NCI-H748 (cell line): ENCODE data around the gene SPACA4.

Source experiments
- DNase-seq: peaks from one replicate; lab custom pipeline; 2025; ENCODE audit not compliant: unreplicated experiment; lab: John Stamatoyannopoulos, UW

Gene SPACA4

DNA sequence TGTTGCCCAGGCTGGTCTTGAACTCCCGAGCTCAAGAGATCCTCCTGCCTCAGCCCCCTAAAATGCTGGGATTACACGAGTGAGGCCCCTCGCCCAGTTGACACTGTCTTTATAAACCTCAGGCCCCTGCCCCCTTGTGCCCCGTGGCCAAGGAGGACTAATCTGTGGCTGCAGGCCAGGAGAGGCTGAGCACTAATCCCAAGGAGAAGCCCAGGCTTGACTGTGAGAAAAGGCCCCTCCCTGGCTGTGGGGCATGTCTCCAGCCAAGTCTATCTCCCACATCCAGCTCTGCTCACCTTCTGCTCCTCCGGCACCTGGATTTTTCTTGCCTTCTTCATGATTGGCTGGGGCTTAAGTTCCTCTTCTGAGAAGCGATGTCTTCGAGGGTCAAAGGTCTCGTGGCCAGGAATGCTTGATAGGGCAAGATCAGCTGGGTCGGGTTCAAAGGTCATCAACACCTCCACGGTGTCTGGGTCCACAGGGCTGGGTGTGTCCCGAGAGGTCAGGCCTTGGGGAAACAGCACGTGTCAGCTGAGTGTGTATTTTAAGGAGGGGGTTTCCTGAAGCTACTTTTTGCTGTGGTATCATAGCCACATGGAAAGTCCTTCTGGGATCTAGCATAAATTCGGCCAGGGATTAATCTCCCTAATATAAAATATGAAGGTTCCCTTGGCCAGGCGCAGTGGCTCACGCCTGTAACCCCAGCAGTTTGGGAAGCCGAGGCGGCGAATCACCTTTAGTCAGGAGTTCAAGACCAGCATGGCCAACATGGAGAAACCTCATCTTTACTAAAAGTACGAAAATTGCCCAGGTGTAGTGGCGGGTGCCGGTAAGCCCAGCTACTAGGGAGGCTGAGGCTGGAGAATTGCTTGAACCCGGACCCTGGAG is 26.9 kb downstream of the SPACA4 start:
- no peak for DNase-seq

- no peak for DNase-seq
Observed at GRCh38 chr19:48634036-48634342, 27.4 kb downstream of the SPACA4 start.

- peak; percentile 99 for DNase-seq
Observed at GRCh38 chr19:48634424-48635262, 28.1 kb downstream of the SPACA4 start.

- peak; percentile 86 for DNase-seq
Observed at GRCh38 chr19:48635263-48635965, 28.9 kb downstream of the SPACA4 start.

DNA sequence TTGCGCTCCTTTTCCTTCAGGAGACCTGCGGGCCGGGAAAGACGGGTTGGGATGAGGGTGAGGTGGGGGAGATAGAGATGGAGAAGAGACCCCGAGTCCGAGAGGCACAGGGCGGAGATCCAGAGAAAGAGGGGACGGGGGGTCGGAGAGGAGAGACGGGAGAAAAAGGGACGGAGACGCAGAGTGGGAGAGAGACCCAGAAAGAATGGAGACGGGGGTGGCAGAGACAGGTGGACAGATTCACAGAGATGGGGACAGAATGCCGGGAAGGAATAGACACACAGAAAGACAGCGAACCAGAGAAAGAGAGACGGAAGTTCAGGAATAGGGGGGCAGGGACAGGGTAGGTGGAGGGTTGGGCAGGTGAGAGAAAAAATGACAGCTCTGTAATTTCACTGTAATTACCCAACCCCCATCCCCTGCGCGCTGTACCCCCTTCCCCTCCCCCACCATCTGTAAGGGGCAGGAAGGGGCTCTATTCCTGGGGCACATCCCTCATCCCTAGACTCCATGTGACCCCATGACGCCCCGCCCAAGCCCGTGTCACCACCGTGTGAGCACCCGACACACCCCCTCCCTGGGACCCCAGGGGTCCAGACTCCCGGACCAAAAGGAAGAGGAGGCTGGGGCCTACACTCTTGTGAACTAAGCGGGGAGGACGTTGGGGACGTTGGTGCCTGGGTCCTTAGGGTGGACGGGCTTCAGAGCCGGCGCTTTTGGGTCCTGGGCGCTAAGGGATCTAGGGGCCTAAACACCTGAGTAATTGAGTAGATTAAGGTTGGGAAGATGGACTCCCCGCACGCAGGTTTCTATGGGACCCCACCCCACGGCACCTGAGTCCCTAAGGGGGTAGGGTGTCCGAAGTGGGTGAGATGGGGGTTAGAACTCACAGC is 29.7 kb downstream of the SPACA4 start:
- DNase-seq = peak; percentile 63

DNA sequence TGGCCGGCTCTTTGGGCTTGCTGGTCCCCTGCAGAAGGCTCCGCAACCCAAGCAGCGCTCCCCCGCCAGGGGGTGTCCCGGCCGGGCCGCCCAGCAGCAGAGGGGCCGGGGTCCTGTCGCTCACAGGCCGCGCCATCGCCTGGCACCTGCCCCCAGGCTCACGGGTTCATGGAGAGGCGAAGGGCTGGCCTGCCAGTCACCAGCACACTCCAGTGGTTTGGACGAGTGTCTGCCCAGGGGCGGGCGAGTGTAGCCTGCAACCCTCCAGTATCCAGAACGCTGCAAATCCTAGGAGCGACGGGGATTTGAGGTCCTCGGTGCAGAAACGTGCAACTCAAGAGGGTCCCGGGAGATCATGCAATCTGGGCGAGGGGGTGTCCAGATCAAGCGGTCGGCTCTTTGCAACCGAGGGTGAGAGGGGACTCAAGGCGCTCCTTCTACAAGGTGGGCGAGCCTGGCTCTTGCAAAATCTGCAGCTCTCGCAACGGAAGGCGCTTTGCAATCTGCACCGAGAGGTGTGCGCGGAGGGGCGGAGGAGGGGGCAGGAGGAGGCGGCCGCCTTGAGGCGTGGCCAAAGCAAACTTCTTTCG is 30.4 kb downstream of the SPACA4 start, which contains the start of gene DBP:
Gene DBP, minus strand, starts transcription at position 521 of the 590 bp plus-strand sequence. Its CDS starts 385 bp downstream, at position 136.
- peak; percentile 87 for DNase-seq

- peak; percentile 100 for DNase-seq
Observed at GRCh38 chr19:48637449-48637947, 31.0 kb downstream of the SPACA4 start.

- peak; percentile 96 for DNase-seq
Observed at GRCh38 chr19:48637948-48638830, 31.6 kb downstream of the SPACA4 start.

DNA sequence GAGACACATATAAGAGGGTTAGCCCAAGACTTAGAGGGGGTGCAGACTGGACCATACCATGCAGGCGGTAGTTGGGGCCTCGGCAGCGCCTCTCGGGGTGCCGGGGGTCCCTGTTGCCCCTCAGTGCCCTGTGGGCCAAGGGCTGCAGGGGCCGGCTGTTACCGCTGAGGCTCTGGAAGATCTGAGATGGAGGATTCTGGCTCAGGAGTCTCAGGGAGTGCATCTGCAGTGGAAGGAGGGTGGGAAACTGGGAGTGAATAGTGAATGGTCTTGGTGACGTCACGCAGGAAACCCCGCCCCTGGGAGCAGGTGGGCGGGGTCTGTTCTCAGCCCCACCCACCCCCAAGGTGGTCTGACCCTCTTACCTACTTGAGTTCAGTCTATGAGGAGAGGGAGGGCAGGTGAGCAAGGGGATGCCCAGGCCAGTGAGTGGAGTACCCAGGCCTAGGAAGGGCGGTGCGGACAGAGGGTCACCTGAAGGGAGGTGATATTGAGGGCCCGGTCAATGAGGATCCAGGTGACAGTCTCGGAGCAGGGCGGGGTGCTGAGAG is 32.4 kb downstream of the SPACA4 start:
- peak; percentile 35 for DNase-seq

GRCh38 chr19:48639483-48640375 is 33.2 kb downstream of the SPACA4 start:
- DNase-seq = no peak

GRCh38 chr19:48641850-48642249 is 35.3 kb downstream of the SPACA4 start:
- DNase-seq = no peak

- DNase-seq = no peak
Observed at GRCh38 chr19:48642862-48643261, 36.3 kb downstream of the SPACA4 start.

- no peak for DNase-seq
Observed at GRCh38 chr19:48644355-48644754, 37.8 kb downstream of the SPACA4 start.

DNA sequence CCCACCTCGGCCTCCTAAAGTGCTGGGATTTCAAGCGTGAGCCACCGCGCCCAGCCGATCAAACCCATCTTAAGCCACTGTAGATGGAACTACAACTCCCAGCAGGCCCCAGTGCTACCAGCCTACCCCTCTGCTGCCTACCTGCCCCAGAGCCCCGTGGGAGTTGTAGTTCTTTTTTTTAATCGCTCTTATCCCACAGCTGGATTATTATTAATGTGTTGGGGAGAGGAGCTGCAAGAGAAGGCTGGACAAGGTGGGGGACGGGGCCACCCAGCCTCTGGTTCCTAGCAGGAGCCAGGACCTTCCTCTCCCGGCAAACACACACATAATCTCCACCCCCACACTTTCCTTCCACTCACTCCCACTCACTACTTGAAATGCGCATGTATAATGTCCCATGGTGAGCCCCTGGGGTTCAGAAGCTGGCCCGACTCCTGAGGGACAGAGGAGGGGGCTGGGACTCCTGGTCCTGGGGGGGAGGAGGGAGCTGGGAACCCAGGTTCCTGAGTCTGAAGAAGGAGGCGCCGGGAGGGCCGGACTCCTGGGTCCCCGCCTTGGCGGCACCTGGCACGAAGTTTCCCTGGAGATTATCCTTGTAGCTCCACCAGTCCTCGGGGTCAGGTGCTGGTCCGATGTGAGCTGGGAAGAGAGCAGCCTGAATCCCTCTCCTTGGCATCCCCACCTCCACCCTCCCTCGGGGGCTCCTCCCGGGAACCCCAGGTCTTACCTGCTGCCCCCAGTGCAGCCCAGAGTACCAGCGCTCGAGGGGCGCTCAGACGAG is 38.5 kb downstream of the SPACA4 start:
- peak; percentile 82 for DNase-seq

- peak; percentile 74 for DNase-seq
Observed at GRCh38 chr19:48645620-48646000, 39.1 kb downstream of the SPACA4 start.

DNA sequence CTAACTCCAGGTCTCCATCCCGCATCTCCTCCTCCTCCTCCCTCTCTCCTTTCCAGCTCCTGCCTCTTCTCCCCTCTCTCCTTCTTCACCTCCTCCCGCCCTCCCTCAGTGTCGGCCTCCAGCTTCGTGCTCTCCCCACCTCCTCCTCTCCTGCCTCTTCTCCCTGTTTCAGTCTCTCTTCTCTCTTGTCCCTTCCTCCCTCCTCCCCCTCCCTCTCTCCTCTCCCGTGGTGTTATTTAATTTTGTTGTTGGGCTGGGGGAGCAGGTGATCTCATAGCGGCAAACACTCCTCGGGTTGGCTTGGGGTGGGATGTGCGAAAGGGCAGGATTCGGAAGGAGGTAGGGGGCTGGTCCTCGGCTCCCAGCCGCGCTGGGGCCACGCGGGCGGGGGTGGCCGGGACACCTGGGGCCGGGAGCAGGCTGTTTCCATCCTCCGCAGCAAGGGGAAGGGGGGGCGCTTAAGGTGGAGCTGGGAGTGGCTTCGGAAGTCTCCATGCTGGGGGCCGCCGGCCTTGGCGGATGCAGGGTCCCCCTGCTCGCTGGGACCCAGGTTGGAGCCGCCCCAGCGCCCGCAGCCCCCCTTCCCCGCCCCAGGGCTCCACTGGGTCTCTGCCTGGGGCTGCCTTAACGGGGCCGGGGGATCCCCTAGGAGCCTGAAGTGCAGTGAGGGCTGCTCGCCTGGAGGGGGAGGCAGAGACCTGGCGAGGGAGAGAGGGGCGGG is 39.6 kb downstream of the SPACA4 start, which contains the start of gene CA11:
Gene CA11, minus strand, starts transcription at position 187 of the 721 bp plus-strand sequence. CDS start 555 bp downstream, outside the sequence.
- DNase-seq = peak; percentile 94
